HCT116 (cell line): Measurements from ENCODE around the gene TNKS2. TPM values are rescaled to one million over a fixed set of nuclear protein-coding genes. Genes with fewer than 3 reads are reported as not detected.

Experiments
- ATAC-seq: fragments of 200-7000 bp; cut with Tn5 transposase; 2 replicates; pipeline ENCODE4 v1.9.1; 2020; ENCODE audit warnings: mild to moderate bottlenecking, moderate library complexity
- BruUV-seq: library from RNA; stranded (reverse); fragments of 400-500 nt; replicated peaks from 2 replicates; lab custom pipeline; 2021; lab: Mats Ljungman, UMichigan
- CTCF ChIA-PET: fragments of 300-600 bp; sonication (Branson Sonifier 250); formaldehyde crosslinking; loops from one replicate; lab custom pipeline; 2021; ENCODE audit warnings: antibody characterized with exemption; lab: Charles Lee
- POLR2A ChIA-PET: fragments of 300-600, 350-600 bp; sonication (Branson Sonifier 250); formaldehyde crosslinking; loops from one replicate; lab custom pipeline; 2021; ENCODE audit warnings: antibody characterized with exemption; lab: Charles Lee
- RAD21 ChIA-PET, 2 experiments: fragments of 300-600 bp; sonication (Branson Sonifier 250); formaldehyde crosslinking; loops; one replicate each; lab custom pipeline; 2023; ENCODE audit warnings: low total read pairs in 2 of 2; ENCODE audit not compliant: uncharacterized antibody in 2 of 2, unreplicated experiment in 2 of 2, low non-redundant PET in 1 of 2; lab: Charles Lee
- DNase-seq: peaks from one replicate; pipeline ENCODE4 v3.0.0-alpha.2; 2010; ENCODE audit warnings: low read depth, low spot score
- H2AFZ ChIP-seq: fragments of 200-600 bp; shearing (Covaris generic), sonication (generic); 2 replicates; pipeline ENCODE4 v1.6.1; 2017; ENCODE audit warnings: low read depth, mixed run types, mixed read lengths, antibody characterized with exemption, low read length; ENCODE audit not compliant: poor library complexity, severe bottlenecking
- H3K27ac ChIP-seq: 2 replicates; pipeline ENCODE4 v1.5.1; 2012; ENCODE audit warnings: low read depth, low read length
- H3K27me3 ChIP-seq: fragments of 200-600 bp; sonication (generic); 2 replicates; pipeline ENCODE4 v1.6.1; 2016; ENCODE audit warnings: mixed run types, low read length, mixed read lengths; ENCODE audit not compliant: insufficient read depth
- H3K36me3 ChIP-seq, 2 experiments: fragments of 200-500 bp in 1 of 2; fragments of 200-600 bp in 1 of 2; sonication (Bioruptor generic) in 1 of 2; sonication (generic) in 1 of 2; 2 replicates each; pipeline versions ENCODE4 v1.5.1 to v1.6.1; 2014 to 2016; ENCODE audit warnings: low read length in 2 of 2, inconsistent platforms in 1 of 2, mixed read lengths in 1 of 2, mixed run types in 1 of 2; ENCODE audit not compliant: insufficient read depth in 2 of 2, control insufficient read depth in 1 of 2
- H3K4me1 ChIP-seq, 2 experiments: fragments of 200-600 bp in 1 of 2; sonication (generic) in 1 of 2; 2 replicates each; pipeline versions ENCODE4 v1.5.1 to v1.6.1; 2012 to 2017; ENCODE audit warnings: low read length in 2 of 2, inconsistent platforms in 1 of 2, mild to moderate bottlenecking in 1 of 2, mixed read lengths in 1 of 2, mixed run types in 1 of 2, moderate library complexity in 1 of 2; ENCODE audit not compliant: insufficient read depth in 2 of 2, control insufficient read depth in 1 of 2
- H3K4me2 ChIP-seq: fragments of 200-600 bp; sonication (generic); 2 replicates; pipeline ENCODE4 v1.6.1; 2017; ENCODE audit warnings: mixed run types, low read length, mixed read lengths
- H3K4me3 ChIP-seq, 2 experiments: fragments of 200-600 bp in 1 of 2; sonication (generic) in 1 of 2; replicated peaks in 1 of 2; 2 replicates each; pipeline ENCODE4 v1.5.1; 2011 to 2016; ENCODE audit warnings: low read length in 2 of 2, control low read depth in 1 of 2, low read depth in 1 of 2, mild to moderate bottlenecking in 1 of 2, mixed read lengths in 1 of 2, mixed run types in 1 of 2
- H3K79me2 ChIP-seq: fragments of 200-600 bp; sonication (generic); 2 replicates; pipeline ENCODE4 v1.6.1; 2017; ENCODE audit warnings: mild to moderate bottlenecking, mixed run types, low read length, moderate library complexity, mixed read lengths; ENCODE audit not compliant: insufficient read depth
- H3K9ac ChIP-seq: fragments of 200-600 bp; sonication (generic); 2 replicates; pipeline ENCODE4 v1.6.1; 2016; ENCODE audit warnings: low read length, mixed read lengths
- H3K9me2 ChIP-seq: fragments of 200-600 bp; sonication (generic), shearing (Covaris generic); 2 replicates; pipeline ENCODE4 v1.6.1; 2017; ENCODE audit warnings: mixed run types, mild to moderate bottlenecking, moderate library complexity; ENCODE audit not compliant: insufficient read depth
- H3K9me3 ChIP-seq, 2 experiments: fragments of 200-500 bp in 1 of 2; fragments of 200-600 bp in 1 of 2; sonication (Bioruptor generic) in 1 of 2; sonication (generic) in 1 of 2; 2 replicates each; pipeline ENCODE4 v1.6.1; 2014 to 2017; ENCODE audit warnings: low read length in 2 of 2, mixed read lengths in 2 of 2, inconsistent platforms in 1 of 2, low read depth in 1 of 2, mild to moderate bottlenecking in 1 of 2, mixed run types in 1 of 2, moderate library complexity in 1 of 2; ENCODE audit not compliant: control insufficient read depth in 1 of 2, insufficient read depth in 1 of 2
- H4K20me1 ChIP-seq: fragments of 200-600 bp; sonication (generic), shearing (Covaris generic); 2 replicates; pipeline ENCODE4 v1.6.1; 2017; ENCODE audit warnings: mixed run types, mild to moderate bottlenecking, moderate library complexity; ENCODE audit not compliant: insufficient read depth
- CBX3 ChIP-seq: IDR thresholded peaks from 2 replicates; pipeline ENCODE4 v1.6.1; 2012; ENCODE audit warnings: low read depth
- CEBPB ChIP-seq: IDR thresholded peaks from 2 replicates; pipeline ENCODE4 v1.6.1; 2012; ENCODE audit warnings: low read depth
- EGR1 ChIP-seq: IDR thresholded peaks from 2 replicates; pipeline ENCODE4 v1.6.1; 2012; ENCODE audit warnings: low read depth
- EZH2 ChIP-seq: fragments of 200-600 bp; sonication (generic); IDR thresholded peaks from 2 replicates; pipeline ENCODE4 v1.6.1; 2017; ENCODE audit warnings: antibody characterized with exemption, mixed run types
- MAX ChIP-seq: IDR thresholded peaks from 2 replicates; pipeline ENCODE4 v1.6.1; 2012
- POLR2A ChIP-seq: IDR thresholded peaks from 2 replicates; pipeline ENCODE4 v1.7.0; 2011; ENCODE audit warnings: borderline replicate concordance; ENCODE audit not compliant: insufficient read depth, insufficient read length; ENCODE audit errors: extremely low read depth
- REST ChIP-seq: IDR thresholded peaks from 2 replicates; pipeline ENCODE4 v1.6.1; 2012; ENCODE audit warnings: low read depth
- SP1 ChIP-seq: IDR thresholded peaks from 2 replicates; pipeline ENCODE4 v1.6.1; 2012; ENCODE audit warnings: low read depth
- TCF7L2 ChIP-seq: IDR thresholded peaks from 2 replicates; pipeline ENCODE4 v1.7.0; 2011; ENCODE audit warnings: borderline replicate concordance, inconsistent platforms; ENCODE audit not compliant: insufficient read depth, insufficient read length; ENCODE audit errors: extremely low read depth
- YY1 ChIP-seq: IDR thresholded peaks from 2 replicates; pipeline ENCODE4 v1.6.1; 2011; ENCODE audit warnings: low read length, low read depth, moderate library complexity, mild to moderate bottlenecking; ENCODE audit not compliant: insufficient replicate concordance; ENCODE audit errors: extremely low read depth
- intact Hi-C: fragments of 100-400 bp; cut with micrococcal nuclease; formaldehyde crosslinking; loops from 2 replicates; pipeline ENCODE4 v1.10.0; 2022
- total RNA-seq: library from RNA; stranded (reverse); gene quantifications from one replicate; pipeline ENCODE4 v1.2.1, GENCODE V29; 2021; ENCODE audit not compliant: unreplicated experiment

The TNKS2 gene
- total RNA-seq, 1 experiment from 2014 or later, result 20.7 TPM

GRCh38 chr10:91883549-91884444 is 85.6 kb downstream of the TNKS2 start:
- ChIA-PET RAD21 (no interaction called here), CTCF (no interaction called here)
- no peak overlapping the region for H3K27ac ChIP-seq

More at GRCh38 chr10:91883549-91884444, 85.6 kb downstream of the TNKS2 start:
- no peaks in the 10 kb centered on the region for H3K36me3 ChIP-seq
- H2AFZ ChIP-seq, result no peak overlapping the region
- POLR2A ChIA-PET, result no interaction called here
- BruUV-seq, result no TSS peak
- H3K27me3 ChIP-seq, result no peaks in the 10 kb centered on the region
- H3K9me3 ChIP-seq, result no peaks in the 10 kb centered on the region
- H4K20me1 ChIP-seq, result no peaks in the 10 kb centered on the region
- no peaks in the 10 kb centered on the region; a peak in 1 of 4 replicates for H3K4me1 ChIP-seq
- H3K4me2 ChIP-seq, result no peak overlapping the region
- ATAC-seq (no peak), DNase-seq (no peak)
- H3K4me3 ChIP-seq, result no peak overlapping the region
- intact Hi-C loops, result no loop called here
- TF ChIP-seq REST, result no peak
- no peak for TF ChIP-seq SP1
- TF ChIP-seq POLR2A, result no peak
- TF ChIP-seq EZH2, result no peak
- no peak for TF ChIP-seq CEBPB
- no peak for TF ChIP-seq TCF7L2
- TF ChIP-seq YY1, result no peak
- no peak for TF ChIP-seq EGR1
- no peak for TF ChIP-seq CBX3
- no peak for TF ChIP-seq MAX
- H3K9me2 ChIP-seq, result no peaks in the 10 kb centered on the region
- no peak overlapping the region for H3K9ac ChIP-seq
- H3K79me2 ChIP-seq, result no peaks in the 10 kb centered on the region
